Endothelial cell of umbilical vein (primary cell): ENCODE measurements around the gene DGKB. TPM values are rescaled to one million over a fixed set of nuclear protein-coding genes. Genes with fewer than 3 reads are reported as not detected.

Source experiments
- BruUV-seq: library from RNA; stranded (reverse); fragments of 400-500 nt; replicated peaks from 2 replicates; lab custom pipeline; 2021; lab: Mats Ljungman, UMichigan
- CTCF ChIA-PET: fragments of 300-600, 350-600 bp; sonication (Branson Sonifier 250); formaldehyde crosslinking; loops from one replicate; lab custom pipeline; 2021; ENCODE audit warnings: antibody characterized with exemption, inconsistent platforms; lab: Charles Lee
- POLR2A ChIA-PET: fragments of 300-600, 350-600 bp; sonication (Branson Sonifier 250); formaldehyde crosslinking; loops from one replicate; lab custom pipeline; 2021; ENCODE audit warnings: antibody characterized with exemption, inconsistent platforms; lab: Charles Lee
- DNase-seq: peaks from one replicate; pipeline ENCODE4 v3.0.0-alpha.2; 2011; ENCODE audit warnings: low read depth, low spot score
- FAIRE-seq: peaks from 2 replicates; lab custom pipeline; 2011; peaks lifted over from hg19 to GRCh38; lab: Jason Lieb, UNC
- H2AFZ ChIP-seq: 2 replicates; pipeline ENCODE4 v1.6.0; 2012; ENCODE audit warnings: low read depth, low read length, control low read depth, inconsistent platforms
- H3K27ac ChIP-seq: 2 replicates; pipeline ENCODE4 v1.5.1; 2011; ENCODE audit warnings: low read depth, mild to moderate bottlenecking, control low read depth, low read length, moderate library complexity; ENCODE audit not compliant: insufficient read depth
- H3K27me3 ChIP-seq, 2 experiments: 2 replicates each; pipeline versions ENCODE4 v1.6.0 to v1.6.1; 2011; ENCODE audit warnings: low read length in 2 of 2, mixed read lengths in 1 of 2; ENCODE audit not compliant: control insufficient read depth in 2 of 2, insufficient read depth in 2 of 2
- H3K36me3 ChIP-seq, 2 experiments: 2 replicates in 1 of 2; 3 replicates in 1 of 2; pipeline ENCODE4 v1.5.1; 2011; ENCODE audit warnings: low read length in 2 of 2, mild to moderate bottlenecking in 1 of 2, moderate library complexity in 1 of 2; ENCODE audit not compliant: control insufficient read depth in 2 of 2, insufficient read depth in 2 of 2; ENCODE audit errors: extremely low read depth in 1 of 2
- H3K4me1 ChIP-seq: 3 replicates; pipeline ENCODE4 v1.5.1; 2011; ENCODE audit warnings: mild to moderate bottlenecking, low read length; ENCODE audit not compliant: control insufficient read depth, insufficient read depth; ENCODE audit errors: extremely low read depth
- H3K4me2 ChIP-seq: 2 replicates; pipeline ENCODE4 v1.6.1; 2011; ENCODE audit warnings: low read length, control low read depth, mixed read lengths; ENCODE audit not compliant: insufficient read depth
- H3K4me3 ChIP-seq, 3 experiments: fragments of 200-600 bp in 1 of 3; sonication (generic), shearing (Covaris generic) in 1 of 3; replicated peaks in 1 of 3; 2 replicates each; pipeline ENCODE4 v1.5.1; 2011 to 2016; ENCODE audit warnings: control low read depth in 3 of 3, low read length in 3 of 3, mild to moderate bottlenecking in 2 of 3, inconsistent platforms in 1 of 3, low read depth in 1 of 3, moderate library complexity in 1 of 3; ENCODE audit not compliant: insufficient read depth in 1 of 3
- H3K79me2 ChIP-seq: 2 replicates; pipeline ENCODE4 v1.6.0; 2012; ENCODE audit warnings: low read length, inconsistent platforms; ENCODE audit not compliant: control insufficient read depth, insufficient read depth
- H3K9ac ChIP-seq: replicated peaks from 2 replicates; pipeline ENCODE3; 2011; ENCODE audit warnings: low read length, control low read depth; ENCODE audit not compliant: insufficient read depth; ENCODE audit errors: extremely low read depth
- H3K9me1 ChIP-seq: replicated peaks from 3 replicates; pipeline ENCODE4 v1.6.0; 2011; ENCODE audit warnings: mild to moderate bottlenecking, low read length; ENCODE audit not compliant: control insufficient read depth, insufficient read depth; ENCODE audit errors: extremely low read depth
- H3K9me3 ChIP-seq: replicated peaks from 2 replicates; pipeline ENCODE4 v1.5.1; 2012; ENCODE audit warnings: low read length, inconsistent platforms; ENCODE audit not compliant: control insufficient read depth, insufficient read depth
- H4K20me1 ChIP-seq: replicated peaks from 2 replicates; pipeline ENCODE3; 2011; ENCODE audit warnings: mild to moderate bottlenecking, low read length; ENCODE audit not compliant: control insufficient read depth, insufficient read depth; ENCODE audit errors: extremely low read depth
- EZH2 ChIP-seq: IDR thresholded peaks from 2 replicates; pipeline ENCODE4 v1.6.1; 2012; ENCODE audit warnings: borderline replicate concordance, low read depth, mild to moderate bottlenecking, moderate library complexity, low read length, inconsistent platforms; ENCODE audit not compliant: severe bottlenecking
- FOS ChIP-seq: IDR thresholded peaks from 2 replicates; pipeline ENCODE4 v1.6.1; 2011; ENCODE audit warnings: mild to moderate bottlenecking, low read length, moderate library complexity, borderline replicate concordance; ENCODE audit not compliant: insufficient read depth
- GATA2 ChIP-seq: IDR thresholded peaks from 2 replicates; pipeline ENCODE4 v1.7.0; 2011; ENCODE audit warnings: low read depth, mild to moderate bottlenecking, moderate library complexity, mixed read lengths, low read length; ENCODE audit not compliant: insufficient read length, insufficient read depth
- JUN ChIP-seq: IDR thresholded peaks from 2 replicates; pipeline ENCODE4 v1.6.1; 2011; ENCODE audit warnings: borderline replicate concordance, low read depth; ENCODE audit not compliant: insufficient read length, insufficient read depth
- MYC ChIP-seq: IDR thresholded peaks from one replicate; pipeline ENCODE4 v1.6.1; 2011; ENCODE audit warnings: mild to moderate bottlenecking, low read depth, low read length
- POLR2A ChIP-seq: IDR thresholded peaks from 2 replicates; pipeline ENCODE4 v1.6.1; 2012; ENCODE audit warnings: low read depth, mild to moderate bottlenecking, control low read depth, low read length
- POLR2AphosphoS5 ChIP-seq: IDR thresholded peaks from 2 replicates; pipeline ENCODE4 v1.6.1; 2012; ENCODE audit warnings: low read depth, mild to moderate bottlenecking, control low read depth, low read length, moderate library complexity; ENCODE audit not compliant: insufficient read depth
- dilution Hi-C: fragments of 300-500 bp; cut with MboI; formaldehyde crosslinking; loops from one replicate; pipeline ENCODE4 v1.15.0; 2019; ENCODE audit warnings: low sequenced_read_pairs; ENCODE audit not compliant: extremely low pct_ligation_motif_present
- intact Hi-C: fragments of 100-400 bp; cut with micrococcal nuclease; formaldehyde crosslinking; loops from one replicate; pipeline ENCODE4 v1.10.0; 2022
- polyA plus RNA-seq, 4 experiments: library from polyadenylated mRNA; depleted of rRNA in 3 of 4; stranded (reverse) in 3 of 4; unstranded in 1 of 4; fragments of >200 nt; gene quantifications; 2 replicates each; pipeline versions ENCODE4 v1.2.1 to v1.2.3, GENCODE V29; 2011 to 2012; ENCODE audit warnings: missing spikeins in 1 of 4
- total RNA-seq: library from RNA; stranded (reverse); gene quantifications from 2 replicates; pipeline ENCODE4 v1.2.3, GENCODE V29; 2021
- TF ChIP-seq, protein P1 (sequence below), 2 donors: IDR thresholded peaks; 1 replicate in 1 of 2; 2 replicates in 1 of 2; pipeline ENCODE4 v1.5.1; 2011; ENCODE audit warnings: low read length in 2 of 2, mild to moderate bottlenecking in 2 of 2, moderate library complexity in 2 of 2, control low read depth in 1 of 2, inconsistent platforms in 1 of 2, low read depth in 1 of 2; ENCODE audit not compliant: insufficient read depth in 1 of 2; ENCODE audit errors: extremely low read depth in 1 of 2
- TF ChIP-seq, protein P2 (sequence below): IDR thresholded peaks from 2 replicates; pipeline ENCODE4 v1.6.1; 2011; ENCODE audit not compliant: insufficient read depth, insufficient read length

Gene DGKB
- total and polyA plus RNA-seq, 2 donors (not counting 3 experiments of a cell fraction or from before 2014, with no cell fraction given) = not detected

- FAIRE-seq (no peak), DNase-seq (no peak)
- no peaks in the 10 kb centered on the region for H3K79me2 ChIP-seq
- H3K27ac ChIP-seq = no peak overlapping the region
- no peak overlapping the region for H3K9ac ChIP-seq
- H3K36me3 ChIP-seq = no peaks in the 10 kb centered on the region
- intact Hi-C loops = loop anchor here (2.0 kb wide), 1 partner anchor 233 kb away; no protein-coding TSS in a partner anchor
- ChIA-PET POLR2A (no interaction called here), CTCF (interaction anchor here (1.3 to 5.1 kb wide), 3 partner anchors 9 to 1410 kb away, joined by 5 to 424 read pairs (median 30); no protein-coding TSS in a partner anchor)
- no peaks in the 10 kb centered on the region for H3K27me3 ChIP-seq
- H3K9me3 ChIP-seq = no peaks in the 10 kb centered on the region
- H3K4me3 ChIP-seq = no peak overlapping the region
- no peak overlapping the region for H3K4me2 ChIP-seq
- H3K4me1 ChIP-seq = peaks cover 8% of the 10 kb centered on the region
- BruUV-seq = no TSS peak
- peaks cover 2% of the 10 kb centered on the region for H3K9me1 ChIP-seq
- dilution Hi-C loops = no loop called here
- H2AFZ ChIP-seq = no peak overlapping the region
- TF ChIP-seq GATA2 (no peak), FOS (no peak), MYC (no peak), POLR2A (no peak), EZH2 (no peak), POLR2AphosphoS5 (no peak), JUN (no peak)
- TF ChIP-seq, protein P1, sequence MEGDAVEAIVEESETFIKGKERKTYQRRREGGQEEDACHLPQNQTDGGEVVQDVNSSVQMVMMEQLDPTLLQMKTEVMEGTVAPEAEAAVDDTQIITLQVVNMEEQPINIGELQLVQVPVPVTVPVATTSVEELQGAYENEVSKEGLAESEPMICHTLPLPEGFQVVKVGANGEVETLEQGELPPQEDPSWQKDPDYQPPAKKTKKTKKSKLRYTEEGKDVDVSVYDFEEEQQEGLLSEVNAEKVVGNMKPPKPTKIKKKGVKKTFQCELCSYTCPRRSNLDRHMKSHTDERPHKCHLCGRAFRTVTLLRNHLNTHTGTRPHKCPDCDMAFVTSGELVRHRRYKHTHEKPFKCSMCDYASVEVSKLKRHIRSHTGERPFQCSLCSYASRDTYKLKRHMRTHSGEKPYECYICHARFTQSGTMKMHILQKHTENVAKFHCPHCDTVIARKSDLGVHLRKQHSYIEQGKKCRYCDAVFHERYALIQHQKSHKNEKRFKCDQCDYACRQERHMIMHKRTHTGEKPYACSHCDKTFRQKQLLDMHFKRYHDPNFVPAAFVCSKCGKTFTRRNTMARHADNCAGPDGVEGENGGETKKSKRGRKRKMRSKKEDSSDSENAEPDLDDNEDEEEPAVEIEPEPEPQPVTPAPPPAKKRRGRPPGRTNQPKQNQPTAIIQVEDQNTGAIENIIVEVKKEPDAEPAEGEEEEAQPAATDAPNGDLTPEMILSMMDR (IDR thresholded peaks at IDR 0.05; ENCODE audit: extremely low read depth in 1 of 2, insufficient read depth in 1 of 2, low read depth in 1 of 2, low read length in 2 of 2) = no peak
- TF ChIP-seq, protein P2, sequence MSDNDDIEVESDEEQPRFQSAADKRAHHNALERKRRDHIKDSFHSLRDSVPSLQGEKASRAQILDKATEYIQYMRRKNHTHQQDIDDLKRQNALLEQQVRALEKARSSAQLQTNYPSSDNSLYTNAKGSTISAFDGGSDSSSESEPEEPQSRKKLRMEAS = no peak
- H4K20me1 ChIP-seq = no peaks in the 10 kb centered on the region
These were observed 212.5 kb downstream of the DGKB start for GRCh38 chr7:14690075-14690474.
